ENCODE measurements around the gene MINDY1.

- TF ChIP-seq CTCF (IDR thresholded peaks at IDR 0.05; ENCODE audit: insufficient read depth, low read depth, low read length), result no peak
- no peak for TF ChIP-seq EZH2 (IDR thresholded peaks at IDR 0.05; ENCODE audit: insufficient read depth, low read length)
These were observed 43.2 kb downstream of the MINDY1 start for GRCh38 chr1:150963321-150964163.
